ENCODE data around the gene C8G. TPM values are rescaled to one million over a fixed set of nuclear protein-coding genes. Genes with fewer than 3 reads are reported as not detected.
A peak's percentile ranks its signal among the peaks of the same experiment; 100 is the strongest.

Gene C8G
- 0.48 and 0.60 TPM in 2 replicates for polyA plus RNA-seq (2011; rRNA removed)
- polyA minus RNA-seq (2011; rRNA and poly(A)+ RNA removed): 0.62 TPM in 1 of 2 replicates, not detected in the other

DNA sequence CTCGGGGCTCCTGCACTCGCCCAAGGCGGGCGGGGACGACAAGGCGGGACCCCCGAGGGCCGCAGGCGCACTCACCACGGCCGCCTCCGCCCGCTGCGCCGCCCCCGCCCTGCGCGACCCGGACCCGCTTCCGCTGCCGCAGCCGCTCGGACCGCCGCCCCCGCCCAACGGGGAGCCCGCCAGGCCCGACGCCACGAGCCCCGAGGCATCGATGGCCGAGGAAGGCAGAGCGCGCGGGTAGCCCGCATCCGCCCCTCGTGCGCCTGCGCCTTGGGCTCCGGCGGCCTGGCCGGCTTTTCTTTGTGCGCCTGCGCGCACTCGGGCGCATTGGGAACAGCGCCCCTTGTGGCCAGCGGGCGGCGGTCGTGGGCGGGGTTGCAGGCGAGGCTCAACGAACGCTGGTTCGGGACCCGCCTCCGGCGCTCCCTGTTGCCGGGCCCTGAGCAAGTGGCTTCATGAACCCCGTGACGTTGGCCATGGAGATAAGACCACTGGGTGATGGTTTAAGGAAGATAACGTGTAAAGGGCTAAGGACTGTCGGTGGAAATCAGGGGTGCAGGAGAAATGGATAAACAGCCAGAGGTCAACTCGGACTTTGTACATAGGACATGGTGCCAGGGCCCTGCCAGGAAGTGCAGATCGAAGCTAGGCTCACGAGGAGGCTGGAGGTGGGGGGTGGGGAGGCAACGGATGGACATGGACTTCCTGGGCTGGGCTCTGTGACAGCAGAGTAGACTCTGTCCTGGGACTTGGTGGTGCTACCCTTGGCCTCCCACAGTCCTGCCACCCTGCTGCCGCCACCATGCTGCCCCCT is at the start of gene C8G, which contains the start of gene FBXW5:
Gene C8G, plus strand, starts transcription at position 725 of the 814 bp plus-strand sequence. Its CDS starts 78 bp downstream, at position 803.
Gene FBXW5, minus strand, starts transcription at position 220 of the 814 bp plus-strand sequence. CDS start 655 bp downstream, outside the sequence.
- TF ChIP-seq, protein P1, sequence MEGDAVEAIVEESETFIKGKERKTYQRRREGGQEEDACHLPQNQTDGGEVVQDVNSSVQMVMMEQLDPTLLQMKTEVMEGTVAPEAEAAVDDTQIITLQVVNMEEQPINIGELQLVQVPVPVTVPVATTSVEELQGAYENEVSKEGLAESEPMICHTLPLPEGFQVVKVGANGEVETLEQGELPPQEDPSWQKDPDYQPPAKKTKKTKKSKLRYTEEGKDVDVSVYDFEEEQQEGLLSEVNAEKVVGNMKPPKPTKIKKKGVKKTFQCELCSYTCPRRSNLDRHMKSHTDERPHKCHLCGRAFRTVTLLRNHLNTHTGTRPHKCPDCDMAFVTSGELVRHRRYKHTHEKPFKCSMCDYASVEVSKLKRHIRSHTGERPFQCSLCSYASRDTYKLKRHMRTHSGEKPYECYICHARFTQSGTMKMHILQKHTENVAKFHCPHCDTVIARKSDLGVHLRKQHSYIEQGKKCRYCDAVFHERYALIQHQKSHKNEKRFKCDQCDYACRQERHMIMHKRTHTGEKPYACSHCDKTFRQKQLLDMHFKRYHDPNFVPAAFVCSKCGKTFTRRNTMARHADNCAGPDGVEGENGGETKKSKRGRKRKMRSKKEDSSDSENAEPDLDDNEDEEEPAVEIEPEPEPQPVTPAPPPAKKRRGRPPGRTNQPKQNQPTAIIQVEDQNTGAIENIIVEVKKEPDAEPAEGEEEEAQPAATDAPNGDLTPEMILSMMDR (IDR thresholded peaks at IDR 0.05; ENCODE audit: insufficient read depth, low read depth, low read length): peak; percentile 93
- H3K27me3 ChIP-seq (ENCODE audit: control insufficient read depth, insufficient read depth, low read length): no peaks in the 10 kb centered on the region
- peaks cover 26% of the 10 kb centered on the region for H3K36me3 ChIP-seq (ENCODE audit: control insufficient read depth, insufficient read depth, low read length)
- CTCF ChIA-PET: interaction anchor here (0.6 to 4.1 kb wide), 10 partner anchors 9 to 91 kb away, joined by 3 to 118 read pairs (median 3); partner anchors contain the start of genes CLIC3 and FUT7
- POLR2A ChIA-PET: no interaction called here
- DNase-seq (ENCODE audit: low read depth): peak; percentile 25
- peak within 1 kb of the TSS; percentile 96 for H3K4me3 ChIP-seq (ENCODE audit: low read depth, low read length)

DNA sequence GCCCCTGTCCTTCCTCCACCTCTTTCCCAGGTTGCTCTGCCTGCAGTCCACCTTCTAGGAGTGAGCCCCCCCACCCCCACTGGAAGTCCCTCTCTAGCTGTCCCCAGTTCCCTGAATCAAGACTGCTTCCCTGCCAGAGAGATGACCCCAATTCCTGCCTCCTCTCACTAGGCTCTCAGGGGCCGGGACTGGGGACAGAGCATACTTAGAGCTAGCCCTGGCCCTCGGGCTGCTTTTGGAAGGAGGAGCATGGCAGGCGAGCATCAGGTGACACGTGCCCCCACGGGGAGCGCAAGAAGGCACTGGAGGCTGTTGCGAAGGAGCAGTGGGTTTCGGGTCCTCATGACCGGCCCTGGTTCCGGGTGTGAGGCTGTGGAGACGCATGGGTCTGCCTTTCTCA is 49.0 kb upstream of the C8G start:
- Histone ChIP-seq H3K27me3 (ENCODE audit: control insufficient read depth, insufficient read depth, low read length) (no peaks in the 10 kb centered on the region), H3K4me3 (ENCODE audit: low read depth, low read length) (no peak overlapping the region), H3K36me3 (ENCODE audit: control insufficient read depth, insufficient read depth, low read length) (peaks cover 9% of the 10 kb centered on the region)
- CTCF ChIA-PET: interaction anchor here (0.9 kb wide), 1 partner anchor 8 kb away, joined by 3 read pairs; no protein-coding TSS in a partner anchor
- TF ChIP-seq, protein P1 (IDR thresholded peaks at IDR 0.05; ENCODE audit: insufficient read depth, low read depth, low read length): no peak
- POLR2A ChIA-PET: no interaction called here
- no peak for DNase-seq (ENCODE audit: low read depth)

DNA sequence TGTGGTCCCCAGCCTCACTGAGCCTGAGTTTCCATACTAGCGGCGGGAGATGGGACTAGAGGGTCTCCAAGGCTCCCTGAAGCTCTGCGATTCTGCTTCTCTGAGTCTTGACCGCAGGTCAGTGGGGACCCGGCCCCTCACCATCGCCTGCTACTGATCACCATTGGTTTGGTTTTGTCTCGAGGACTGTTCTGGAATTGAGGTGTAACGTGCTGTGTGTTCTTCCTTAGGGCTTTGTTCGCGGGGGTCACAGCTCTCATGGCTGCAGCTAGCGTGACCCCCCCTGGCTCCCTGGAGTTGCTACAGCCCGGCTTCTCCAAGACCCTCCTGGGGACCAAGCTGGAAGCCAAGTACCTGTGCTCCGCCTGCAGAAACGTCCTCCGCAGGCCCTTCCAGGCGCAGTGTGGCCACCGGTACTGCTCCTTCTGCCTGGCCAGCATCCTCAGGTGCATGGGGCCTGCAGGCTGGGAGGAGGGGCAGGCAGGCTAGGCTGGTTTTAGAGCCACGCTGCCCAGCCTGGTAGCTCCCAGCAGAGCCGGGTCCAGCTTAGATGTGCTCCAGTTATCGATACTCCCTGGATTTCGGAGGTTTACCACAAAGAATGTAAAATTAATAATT is 46.5 kb upstream of the C8G start:
- Histone ChIP-seq H3K36me3 (ENCODE audit: control insufficient read depth, insufficient read depth, low read length) (peaks cover 7% of the 10 kb centered on the region), H3K27me3 (ENCODE audit: control insufficient read depth, insufficient read depth, low read length) (no peaks in the 10 kb centered on the region), H3K4me3 (ENCODE audit: low read depth, low read length) (no peak overlapping the region)
- ChIA-PET POLR2A (no interaction called here), CTCF (no interaction called here)
- TF ChIP-seq, protein P1 (IDR thresholded peaks at IDR 0.05; ENCODE audit: insufficient read depth, low read depth, low read length): no peak
- DNase-seq (ENCODE audit: low read depth): no peak

DNA sequence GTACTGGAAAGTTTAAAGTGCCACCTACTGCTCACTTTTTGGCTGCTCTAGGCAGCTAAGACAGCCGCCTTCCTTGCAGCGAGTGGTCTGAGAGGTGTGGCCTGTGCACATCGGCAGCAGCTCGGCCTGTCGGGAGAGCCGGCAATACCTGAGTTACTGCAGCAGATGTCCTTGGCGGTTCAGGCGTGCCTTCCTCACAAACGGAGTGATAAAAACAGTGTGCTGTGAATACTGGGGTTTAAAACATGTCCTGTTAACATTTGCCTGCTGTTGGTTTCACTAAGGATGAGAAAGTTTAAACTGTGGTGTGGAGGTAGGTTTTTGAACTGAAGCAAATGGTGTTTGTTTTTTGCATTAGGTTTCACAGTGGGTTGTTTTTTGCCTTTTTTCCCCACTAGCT is 45.8 kb upstream of the C8G start:
- CTCF ChIA-PET: no interaction called here
- Histone ChIP-seq H3K27me3 (ENCODE audit: control insufficient read depth, insufficient read depth, low read length) (no peaks in the 10 kb centered on the region), H3K4me3 (ENCODE audit: low read depth, low read length) (no peak overlapping the region), H3K36me3 (ENCODE audit: control insufficient read depth, insufficient read depth, low read length) (peaks cover 7% of the 10 kb centered on the region)
- TF ChIP-seq, protein P1 (IDR thresholded peaks at IDR 0.05; ENCODE audit: insufficient read depth, low read depth, low read length): no peak
- DNase-seq (ENCODE audit: low read depth): no peak
- POLR2A ChIA-PET: no interaction called here

DNA sequence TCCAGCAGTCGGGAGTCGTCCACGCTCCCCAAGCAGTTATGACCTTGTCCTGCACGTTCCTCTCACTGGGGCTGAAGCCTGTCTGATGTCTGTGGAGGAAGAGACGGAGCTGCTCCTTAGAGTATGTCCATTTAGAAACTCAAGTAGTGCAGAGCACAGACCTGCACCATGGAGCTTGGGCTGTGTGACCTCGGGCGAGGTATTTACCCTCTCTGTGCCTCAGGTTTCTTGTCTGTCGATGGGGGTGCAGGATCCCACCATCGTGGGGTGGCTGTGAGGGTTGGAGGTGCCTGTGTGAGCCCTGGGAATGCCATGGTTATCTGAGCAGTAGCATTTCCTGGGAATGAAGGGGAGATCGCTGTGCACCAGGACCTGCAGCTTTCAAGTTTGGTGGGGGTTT is 44.5 kb upstream of the C8G start:
- no peaks in the 10 kb centered on the region for H3K27me3 ChIP-seq (ENCODE audit: control insufficient read depth, insufficient read depth, low read length)
- peaks cover 4% of the 10 kb centered on the region for H3K36me3 ChIP-seq (ENCODE audit: control insufficient read depth, insufficient read depth, low read length)
- no peak for DNase-seq (ENCODE audit: low read depth)
- TF ChIP-seq, protein P1 (IDR thresholded peaks at IDR 0.05; ENCODE audit: insufficient read depth, low read depth, low read length): no peak
- no peak overlapping the region for H3K4me3 ChIP-seq (ENCODE audit: low read depth, low read length)
- ChIA-PET POLR2A (no interaction called here), CTCF (interaction anchor here (1.0 kb wide), 1 partner anchor 58 kb away, joined by 4 read pairs; the partner anchor contains the start of gene AJM1)
